Smooth muscle cell (in vitro differentiated cells): Measurements from ENCODE around the gene SLC5A3. TPM values are rescaled to one million over a fixed set of nuclear protein-coding genes. Genes with fewer than 3 reads are reported as not detected.
A peak's percentile ranks its signal among the peaks of the same experiment; 100 is the strongest.

Experiments used
- DNase-seq: peaks from one replicate; lab custom pipeline; 2025; ENCODE audit not compliant: unreplicated experiment; lab: John Stamatoyannopoulos, UW
- H2AFZ ChIP-seq: fragments of 200-600 bp; sonication (generic); 2 replicates; pipeline ENCODE4 v1.6.0; 2016; ENCODE audit warnings: antibody characterized with exemption, low read depth, mild to moderate bottlenecking
- H3F3A ChIP-seq: fragments of 200-600 bp; sonication (generic); 2 replicates; pipeline ENCODE4 v1.6.0; 2017; ENCODE audit warnings: antibody characterized with exemption, low read depth
- H3K27ac ChIP-seq: fragments of 200-600 bp; sonication (generic); 2 replicates; pipeline ENCODE4 v1.5.1; 2016; ENCODE audit warnings: low read depth, mild to moderate bottlenecking
- H3K27me3 ChIP-seq: fragments of 200-600 bp; sonication (generic); 2 replicates; pipeline ENCODE4 v1.6.1; 2016; ENCODE audit warnings: low read depth, mild to moderate bottlenecking
- H3K36me3 ChIP-seq: fragments of 200-600 bp; sonication (generic); 2 replicates; pipeline ENCODE4 v1.5.1; 2016; ENCODE audit warnings: low read depth
- H3K4me1 ChIP-seq: fragments of 200-600 bp; sonication (generic); 2 replicates; pipeline ENCODE4 v1.5.1; 2016; ENCODE audit warnings: low read depth
- H3K4me2 ChIP-seq: fragments of 200-600 bp; sonication (generic); 2 replicates; pipeline ENCODE4 v1.6.0; 2016; ENCODE audit warnings: mild to moderate bottlenecking
- H3K4me3 ChIP-seq: fragments of 200-600 bp; sonication (generic); 2 replicates; pipeline ENCODE4 v1.5.1; 2016; ENCODE audit warnings: mild to moderate bottlenecking
- H3K79me2 ChIP-seq: fragments of 200-600 bp; sonication (generic); 2 replicates; pipeline ENCODE4 v1.6.0; 2016; ENCODE audit warnings: low read depth, mild to moderate bottlenecking
- H3K9ac ChIP-seq: fragments of 200-600 bp; sonication (generic); 2 replicates; pipeline ENCODE4 v1.6.0; 2016; ENCODE audit warnings: low read depth
- H3K9me3 ChIP-seq: fragments of 200-600 bp; sonication (generic); replicated peaks from 2 replicates; pipeline ENCODE4 v1.5.1; 2016; ENCODE audit warnings: low read depth
- H4K20me1 ChIP-seq: fragments of 200-600 bp; sonication (generic); 2 replicates; pipeline ENCODE4 v1.6.0; 2016; ENCODE audit warnings: low read depth
- CTCF ChIP-seq: fragments of 200-600 bp; sonication (generic); IDR thresholded peaks from 2 replicates; pipeline ENCODE4 v1.5.1; 2017; ENCODE audit warnings: borderline replicate concordance, mild to moderate bottlenecking, antibody characterized with exemption; ENCODE audit not compliant: insufficient read depth, poor library complexity, severe bottlenecking
- WGBS: methylation state at CpG from one replicate; pipeline ENCODE4 v1.1.7; 2016; ENCODE audit warnings: low lambda C conversion rate; 5-methylcytosine and 5-hydroxymethylcytosine counted together
- polyA plus RNA-seq: library from polyadenylated mRNA; unstranded; fragments of >200 nt; fragmentation: Nextera tagmentation; extraction: Ambion mirVana; gene quantifications from 2 replicates; pipeline ENCODE4 v1.2.1, GENCODE V29; 2016
- total RNA-seq: library from RNA; depleted of rRNA; stranded (reverse); fragments of >200 nt; gene quantifications from 2 replicates; pipeline ENCODE4 v1.2.3, GENCODE V29; 2014

SLC5A3 gene
- total and polyA plus RNA-seq, 2 experiments from 2014 or later: 2.0 to 24.6 TPM

DNA sequence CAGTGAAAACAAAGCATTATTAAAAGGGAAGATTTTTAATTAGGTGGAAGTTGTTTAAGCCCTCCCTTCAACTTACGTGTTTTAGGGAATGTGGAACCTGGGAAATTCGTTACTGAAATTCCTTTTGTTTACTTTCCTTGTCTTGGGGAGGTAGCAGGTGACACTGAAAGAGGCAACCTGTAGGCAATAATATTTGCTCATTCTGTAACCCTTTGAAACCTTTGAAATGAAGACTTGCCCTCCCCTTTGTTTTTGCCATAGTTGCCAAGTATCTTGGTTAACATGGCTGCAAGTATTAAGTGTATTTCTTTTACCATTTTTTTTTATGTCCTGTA is 1.7 kb downstream of the SLC5A3 start:
- Histone ChIP-seq H3K4me1 (peaks cover 42% of the 10 kb centered on the region), H3K9me3 (no peaks in the 10 kb centered on the region), H2AFZ (no peak overlapping the region), H3K36me3 (no peaks in the 10 kb centered on the region), H3K4me3 (peak overlapping the region; percentile 80), H3K4me2 (peak overlapping the region; percentile 89), H3K27ac (no peak overlapping the region), H4K20me1 (peaks cover 58% of the 10 kb centered on the region), H3K79me2 (peaks cover 58% of the 10 kb centered on the region), H3K27me3 (no peaks in the 10 kb centered on the region), H3F3A (no peaks in the 10 kb centered on the region), H3K9ac (peak overlapping the region; percentile 69)
- 44% methylated on average over 2 of the region's 2 CpGs for WGBS
- no peak for DNase-seq
- TF ChIP-seq CTCF: no peak

DNA sequence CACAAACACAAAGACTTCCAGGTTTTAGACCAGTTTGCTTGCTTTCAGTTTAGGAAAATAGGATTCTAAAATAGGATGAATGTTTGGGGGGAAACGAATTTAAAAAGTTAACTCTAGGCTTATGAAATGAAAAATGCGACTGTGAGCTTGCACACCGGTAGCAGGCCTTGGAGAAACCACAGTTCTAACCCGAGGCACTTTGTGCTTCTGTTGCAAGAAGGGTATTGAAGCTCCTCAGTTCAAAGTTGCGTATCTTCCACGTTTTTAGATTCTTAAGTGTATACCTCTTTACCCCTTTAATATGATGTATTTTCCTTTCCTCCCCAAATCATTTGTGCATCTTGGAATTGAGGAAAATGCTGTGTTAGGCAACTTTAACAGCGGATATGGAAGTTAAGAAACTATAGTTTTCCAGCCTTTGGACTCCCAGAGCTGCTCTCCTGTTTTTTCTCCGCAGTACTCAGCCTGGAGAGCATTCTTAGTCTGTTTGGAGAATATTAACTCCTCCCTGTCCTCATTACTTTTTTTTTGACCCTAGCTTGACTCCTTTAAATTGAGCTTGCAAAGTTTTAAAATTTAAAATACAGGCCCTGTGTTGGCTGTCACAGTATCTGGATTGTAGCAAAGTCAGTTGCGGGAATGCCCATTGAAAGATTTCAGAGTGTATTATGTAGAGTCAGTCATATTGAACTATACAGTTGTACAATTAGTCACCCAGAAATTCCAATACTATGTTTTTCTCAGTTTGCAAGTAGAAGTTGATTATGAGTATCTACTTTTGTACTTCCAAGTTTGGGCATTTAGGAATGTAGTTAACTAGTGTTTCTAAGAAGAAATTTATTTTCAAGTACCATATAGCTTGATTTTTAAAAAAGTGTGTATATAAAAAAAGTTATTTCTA is 2.6 kb downstream of the SLC5A3 start:
- no peaks in the 10 kb centered on the region for H3K9me3 ChIP-seq
- H3K79me2 ChIP-seq: peaks cover 67% of the 10 kb centered on the region
- WGBS: 53% methylated on average over 9 of the region's 9 CpGs
- H3F3A ChIP-seq: no peaks in the 10 kb centered on the region
- no peaks in the 10 kb centered on the region for H3K36me3 ChIP-seq
- H3K4me3 ChIP-seq: peak overlapping the region; percentile 80
- H3K4me1 ChIP-seq: peaks cover 42% of the 10 kb centered on the region
- H3K27me3 ChIP-seq: no peaks in the 10 kb centered on the region
- DNase-seq: no peak
- peak overlapping the region; percentile 69 for H3K9ac ChIP-seq
- no peak overlapping the region for H2AFZ ChIP-seq
- peak overlapping the region; percentile 89 for H3K4me2 ChIP-seq
- H3K27ac ChIP-seq: peak overlapping the region; percentile 10
- no peak for TF ChIP-seq CTCF
- H4K20me1 ChIP-seq: peaks cover 68% of the 10 kb centered on the region

DNA sequence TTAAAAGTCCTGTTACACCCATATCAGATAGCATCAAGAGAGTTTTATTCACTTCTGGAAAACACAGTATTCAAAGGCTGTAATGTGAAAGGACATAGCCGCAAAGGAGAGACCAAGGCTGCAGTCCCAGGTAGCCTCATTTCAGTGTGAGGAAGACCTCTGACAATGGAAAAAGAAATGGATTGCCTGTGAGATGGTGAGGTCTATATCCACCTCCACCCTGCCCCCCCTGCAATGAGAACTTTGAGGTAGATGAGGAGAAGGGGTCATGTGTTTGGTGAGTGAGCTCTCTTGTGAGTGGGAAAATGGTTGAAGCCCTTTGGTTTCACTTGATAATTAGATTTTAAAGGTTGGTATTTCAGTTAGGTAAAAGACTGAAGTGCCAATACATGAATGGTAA is 3.5 kb downstream of the SLC5A3 start:
- H3K79me2 ChIP-seq: peaks cover 75% of the 10 kb centered on the region
- TF ChIP-seq CTCF: no peak
- 100% methylated on average over 1 of the region's 1 CpG for WGBS
- H3K36me3 ChIP-seq: no peaks in the 10 kb centered on the region
- H3K4me3 ChIP-seq: peak overlapping the region; percentile 80
- peaks cover 76% of the 10 kb centered on the region for H4K20me1 ChIP-seq
- H3K27ac ChIP-seq: no peak overlapping the region
- H3K4me1 ChIP-seq: peaks cover 42% of the 10 kb centered on the region
- no peak for DNase-seq
- H3K4me2 ChIP-seq: peak overlapping the region; percentile 89
- H3K9ac ChIP-seq: no peak overlapping the region
- H3K9me3 ChIP-seq: no peaks in the 10 kb centered on the region
- no peaks in the 10 kb centered on the region for H3K27me3 ChIP-seq
- no peaks in the 10 kb centered on the region for H3F3A ChIP-seq
- no peak overlapping the region for H2AFZ ChIP-seq
